H9 (cell line): ENCODE data around the gene KRTAP4-9. TPM values are rescaled to one million over a fixed set of nuclear protein-coding genes. Genes with fewer than 3 reads are reported as not detected.

Experiments
- DNase-seq: peaks from one replicate; pipeline ENCODE4 v3.0.0-alpha.2; 2017
- H2AFZ ChIP-seq: one replicate; pipeline ENCODE4 v1.6.1; 2013; ENCODE audit warnings: mild to moderate bottlenecking, low read length, control low read depth, moderate library complexity
- H2AK5ac ChIP-seq: 2 replicates; pipeline ENCODE4 v1.6.1; 2013; ENCODE audit warnings: low read length, control low read depth, mixed read lengths; ENCODE audit not compliant: insufficient read length
- H2BK120ac ChIP-seq: one replicate; pipeline ENCODE4 v1.6.1; 2013; ENCODE audit warnings: low read depth, mild to moderate bottlenecking, low read length, control low read depth, inconsistent platforms; ENCODE audit not compliant: poor library complexity, severe bottlenecking
- H2BK12ac ChIP-seq: 2 replicates; pipeline ENCODE4 v1.6.1; 2013; ENCODE audit warnings: low read length, control low read depth, mixed read lengths, low read depth; ENCODE audit not compliant: insufficient read length
- H2BK15ac ChIP-seq: 2 replicates; pipeline ENCODE4 v1.6.1; 2013; ENCODE audit warnings: low read depth, low read length, control low read depth
- H2BK20ac ChIP-seq: one replicate; pipeline ENCODE4 v1.6.1; 2013; ENCODE audit warnings: low read depth, mild to moderate bottlenecking, low read length, control low read depth, inconsistent platforms; ENCODE audit not compliant: poor library complexity, severe bottlenecking
- H2BK5ac ChIP-seq: 2 replicates; pipeline ENCODE4 v1.6.1; 2013; ENCODE audit warnings: low read length, control low read depth, mixed read lengths; ENCODE audit not compliant: insufficient read length
- H3K14ac ChIP-seq: 2 replicates; pipeline ENCODE4 v1.6.1; 2013; ENCODE audit warnings: low read length, control low read depth; ENCODE audit not compliant: insufficient read depth
- H3K18ac ChIP-seq: 2 replicates; pipeline ENCODE4 v1.6.1; 2013; ENCODE audit warnings: low read depth, mild to moderate bottlenecking, mixed read lengths, low read length, control low read depth; ENCODE audit not compliant: insufficient read length
- H3K23ac ChIP-seq: 2 replicates; pipeline ENCODE4 v1.6.1; 2013; ENCODE audit warnings: low read length, control low read depth, mixed read lengths, low read depth; ENCODE audit not compliant: insufficient read length
- H3K23me2 ChIP-seq: 2 replicates; pipeline ENCODE4 v1.6.1; 2013; ENCODE audit warnings: low read depth, mild to moderate bottlenecking, mixed read lengths, low read length, control low read depth; ENCODE audit not compliant: insufficient read length, poor library complexity, severe bottlenecking
- H3K27ac ChIP-seq: 2 replicates; pipeline ENCODE4 v1.5.1; 2013; ENCODE audit warnings: low read length, control low read depth, mixed read lengths, low read depth; ENCODE audit not compliant: insufficient read length
- H3K27me3 ChIP-seq: 2 replicates; pipeline ENCODE4 v1.6.1; 2013; ENCODE audit warnings: low read length, control low read depth, inconsistent platforms; ENCODE audit not compliant: insufficient read depth
- H3K4ac ChIP-seq: 2 replicates; pipeline ENCODE4 v1.6.1; 2013; ENCODE audit warnings: low read depth, mild to moderate bottlenecking, control low read depth, inconsistent platforms, low read length, moderate library complexity
- H3K4me1 ChIP-seq: 2 replicates; pipeline ENCODE4 v1.6.1; 2013; ENCODE audit warnings: low read length, control low read depth, inconsistent platforms; ENCODE audit not compliant: insufficient read depth
- H3K4me2 ChIP-seq: 2 replicates; pipeline ENCODE4 v1.6.1; 2013; ENCODE audit warnings: low read length, control low read depth, mixed read lengths; ENCODE audit not compliant: insufficient read length, insufficient read depth
- H3K56ac ChIP-seq: 2 replicates; pipeline ENCODE4 v1.6.1; 2013; ENCODE audit warnings: low read depth, mild to moderate bottlenecking, mixed read lengths, low read length, control low read depth; ENCODE audit not compliant: insufficient read length
- H3K79me1 ChIP-seq: 2 replicates; pipeline ENCODE4 v1.6.1; 2013; ENCODE audit warnings: low read depth, mild to moderate bottlenecking, moderate library complexity, low read length, control low read depth, inconsistent platforms; ENCODE audit not compliant: insufficient read depth, poor library complexity, severe bottlenecking
- H3K79me2 ChIP-seq: 2 replicates; pipeline ENCODE4 v1.6.1; 2013; ENCODE audit warnings: low read length, control low read depth, inconsistent platforms; ENCODE audit not compliant: insufficient read depth
- H3K9ac ChIP-seq: 2 replicates; pipeline ENCODE4 v1.6.1; 2013; ENCODE audit warnings: low read length, control low read depth, mixed read lengths; ENCODE audit not compliant: insufficient read length; ENCODE audit errors: extremely low read depth
- H3K9me3 ChIP-seq: one replicate; pipeline ENCODE4 v1.6.1; 2013; ENCODE audit warnings: low read depth, low read length, inconsistent platforms; ENCODE audit not compliant: control insufficient read depth
- H3T11ph ChIP-seq: one replicate; pipeline ENCODE4 v1.6.1; 2013; ENCODE audit warnings: mild to moderate bottlenecking, low read length, control low read depth, inconsistent platforms
- H4K20me1 ChIP-seq: one replicate; pipeline ENCODE4 v1.6.1; 2013; ENCODE audit not compliant: control insufficient read depth, insufficient read length, insufficient read depth
- H4K5ac ChIP-seq: 2 replicates; pipeline ENCODE4 v1.6.1; 2013; ENCODE audit warnings: low read depth, mild to moderate bottlenecking, mixed read lengths, low read length, control low read depth; ENCODE audit not compliant: insufficient read length
- H4K8ac ChIP-seq: replicated peaks from 2 replicates; pipeline ENCODE4 v1.6.1; 2013; ENCODE audit warnings: low read length, control low read depth, mixed read lengths, low read depth; ENCODE audit not compliant: insufficient read length
- H4K91ac ChIP-seq: 2 replicates; pipeline ENCODE4 v1.6.1; 2013; ENCODE audit warnings: low read depth, mild to moderate bottlenecking, moderate library complexity, mixed read lengths, low read length, control low read depth; ENCODE audit not compliant: insufficient read length
- H3K27ac Mint-ChIP-seq, 3 experiments: 2 replicates in 2 of 3; 3 replicates in 1 of 3; pipeline ENCODE4 v1.8.0; 2020 to 2021; ENCODE audit warnings: mixed read lengths in 3 of 3, mild to moderate bottlenecking in 1 of 3, moderate library complexity in 1 of 3
- H3K27me3 Mint-ChIP-seq: 2 replicates; pipeline ENCODE4 v1.8.0; 2021; ENCODE audit warnings: low read depth, mild to moderate bottlenecking, moderate library complexity, mixed read lengths
- H3K36me3 Mint-ChIP-seq, 3 experiments: 2 replicates in 2 of 3; 3 replicates in 1 of 3; pipeline ENCODE4 v1.8.0; 2020 to 2021; ENCODE audit warnings: low read depth in 3 of 3, mixed read lengths in 3 of 3; ENCODE audit not compliant: insufficient read depth in 1 of 3
- H3K4me1 Mint-ChIP-seq, 2 experiments: 2 replicates each; pipeline ENCODE4 v1.8.0; 2020; ENCODE audit warnings: mixed read lengths in 2 of 2
- H3K4me3 Mint-ChIP-seq, 2 experiments: 2 replicates in 1 of 2; 3 replicates in 1 of 2; pipeline ENCODE4 v1.8.0; 2020 to 2021; ENCODE audit warnings: mild to moderate bottlenecking in 2 of 2, mixed read lengths in 2 of 2, moderate library complexity in 1 of 2
- H3K9me3 Mint-ChIP-seq, 2 experiments: 2 replicates in 1 of 2; 3 replicates in 1 of 2; pipeline ENCODE4 v1.8.0; 2020; ENCODE audit warnings: mild to moderate bottlenecking in 2 of 2, mixed read lengths in 2 of 2, moderate library complexity in 1 of 2
- CTCF ChIP-seq: fragments of 200-600 bp; sonication (generic); conservative IDR thresholded peaks from 3 replicates; pipeline ENCODE4 v1.8.0; 2021; ENCODE audit warnings: antibody characterized with exemption, mild to moderate bottlenecking
- WGBS: extraction: QIAGEN DNeasy Blood & Tissue Kit; methylation state at CpG from one replicate; pipeline ENCODE4 v1.1.7; 2013; ENCODE audit warnings: missing lambda C conversion rate, low lambda C conversion rate, mixed read lengths; ENCODE audit not compliant: insufficient read length; ENCODE audit errors: extremely low coverage; 5-methylcytosine and 5-hydroxymethylcytosine counted together
- total RNA-seq: library from RNA; stranded (reverse); gene quantifications from 2 replicates; pipeline ENCODE4 v1.2.1, GENCODE V29; 2021

KRTAP4-9 gene
- total RNA-seq, 1 experiment from 2014 or later: not detected

- Histone ChIP-seq H4K5ac (no peak overlapping the region), H4K20me1 (no peaks in the 10 kb centered on the region), H3K23me2 (no peaks in the 10 kb centered on the region), H2BK120ac (no peak overlapping the region), H3K9ac (no peak overlapping the region), H3K27me3 (no peaks in the 10 kb centered on the region), H2AK5ac (no peak overlapping the region), H3K4me2 (no peak overlapping the region), H3T11ph (no peak overlapping the region), H3K79me2 (no peaks in the 10 kb centered on the region), H3K14ac (no peak overlapping the region), H3K23ac (no peak overlapping the region), H3K18ac (no peak overlapping the region), H3K4me1 (no peaks in the 10 kb centered on the region), H2BK12ac (no peak overlapping the region), H2BK15ac (no peak overlapping the region), H4K8ac (no peak overlapping the region), H3K79me1 (no peaks in the 10 kb centered on the region), H2BK5ac (no peak overlapping the region), H2BK20ac (no peak overlapping the region), H3K56ac (no peak overlapping the region), H3K27ac (no peak overlapping the region), H3K9me3 (no peaks in the 10 kb centered on the region), H3K4ac (no peak overlapping the region), H2AFZ (no peak overlapping the region), H4K91ac (no peak overlapping the region)
- Mint-ChIP-seq H3K27me3 (peaks cover 2% of the 10 kb centered on the region; the same call in 1 of the 2 replicates), H3K4me1 (peaks cover 2 to 5% of the 10 kb centered on the region in 2 experiments), H3K9me3 (no peaks in the 10 kb centered on the region), H3K4me3 (no peak overlapping the region), H3K27ac (no peak overlapping the region), H3K36me3 (no peaks in the 10 kb centered on the region; a peak in 1 of 7 replicates)
- DNase-seq: no peak
- no peak for TF ChIP-seq CTCF
- WGBS: no CpG with 5 or more reads among the region's 2 CpGs
Observed at GRCh38 chr17:41153856-41154255, 48.7 kb downstream of the KRTAP4-9 start.

Other genes starting within 250 kb of the KRTAP4-9 start
- not detected in 2 replicates for gene KRT12, start 238.2 kb upstream of the KRTAP4-9 start, total RNA-seq
- gene KRT20, start 220.1 kb upstream of the KRTAP4-9 start, total RNA-seq: not detected in 2 replicates
- gene KRT23, start 167.7 kb upstream of the KRTAP4-9 start, total RNA-seq: not detected in 2 replicates
- gene KRT39, start 138.4 kb upstream of the KRTAP4-9 start, total RNA-seq: not detected in 2 replicates
- not detected in 2 replicates for gene KRT40, start 121.1 kb upstream of the KRTAP4-9 start, total RNA-seq
- not detected in 2 replicates for gene KRTAP3-3, start 111.2 kb upstream of the KRTAP4-9 start, total RNA-seq
- not detected in 2 replicates for gene KRTAP3-2, start 105.5 kb upstream of the KRTAP4-9 start, total RNA-seq
- not detected in 2 replicates for gene KRTAP3-1, start 96.3 kb upstream of the KRTAP4-9 start, total RNA-seq
- not detected in 2 replicates for gene KRTAP1-5, start 78.2 kb upstream of the KRTAP4-9 start, total RNA-seq
- gene KRTAP1-4, start 75.2 kb upstream of the KRTAP4-9 start, total RNA-seq: not detected in 2 replicates
- gene KRTAP1-3, start 70.5 kb upstream of the KRTAP4-9 start, total RNA-seq: not detected in 2 replicates
- gene KRTAP1-1, start 63.9 kb upstream of the KRTAP4-9 start, total RNA-seq: not detected in 2 replicates
- gene KRTAP2-1, start 58.1 kb upstream of the KRTAP4-9 start, total RNA-seq: not detected in 2 replicates
- gene KRTAP2-2, start 50.2 kb upstream of the KRTAP4-9 start, total RNA-seq: not detected in 2 replicates
- not detected in 2 replicates for gene KRTAP2-3, start 45.3 kb upstream of the KRTAP4-9 start, total RNA-seq
- gene KRTAP2-4, start 39.5 kb upstream of the KRTAP4-9 start, total RNA-seq: not detected in 2 replicates
- gene KRTAP4-7, start 21.2 kb upstream of the KRTAP4-9 start, total RNA-seq: not detected in 2 replicates
- gene KRTAP4-8, start 7.2 kb upstream of the KRTAP4-9 start, total RNA-seq: not detected in 2 replicates
- not detected in 2 replicates for gene KRTAP4-16, start 3.2 kb upstream of the KRTAP4-9 start, total RNA-seq
- not detected in 2 replicates for gene KRTAP4-11, start 13.0 kb downstream of the KRTAP4-9 start, total RNA-seq
- gene KRTAP4-12, start 18.8 kb downstream of the KRTAP4-9 start, total RNA-seq: not detected in 2 replicates
- gene KRTAP4-6, start 35.2 kb downstream of the KRTAP4-9 start, total RNA-seq: not detected in 2 replicates
- not detected in 2 replicates for gene KRTAP4-5, start 44.4 kb downstream of the KRTAP4-9 start, total RNA-seq
- gene KRTAP4-4, start 55.4 kb downstream of the KRTAP4-9 start, total RNA-seq: not detected in 2 replicates
- not detected in 2 replicates for gene KRTAP4-3, start 62.8 kb downstream of the KRTAP4-9 start, total RNA-seq
- not detected in 2 replicates for gene KRTAP4-2, start 72.8 kb downstream of the KRTAP4-9 start, total RNA-seq
- not detected in 2 replicates for gene KRTAP4-1, start 79.5 kb downstream of the KRTAP4-9 start, total RNA-seq
- gene KRTAP9-1, start 84.5 kb downstream of the KRTAP4-9 start, total RNA-seq: not detected in 2 replicates
- gene KRTAP9-2, start 121.3 kb downstream of the KRTAP4-9 start, total RNA-seq: not detected in 2 replicates
- gene KRTAP9-3, start 127.1 kb downstream of the KRTAP4-9 start, total RNA-seq: not detected in 2 replicates
- gene KRTAP9-8, start 132.6 kb downstream of the KRTAP4-9 start, total RNA-seq: not detected in 2 replicates
- not detected in 2 replicates for gene KRTAP9-4, start 144.3 kb downstream of the KRTAP4-9 start, total RNA-seq
- gene KRTAP9-9, start 150.0 kb downstream of the KRTAP4-9 start, total RNA-seq: not detected in 2 replicates
- not detected in 2 replicates for gene KRTAP9-6, start 160.0 kb downstream of the KRTAP4-9 start, total RNA-seq
- gene KRTAP9-7, start 170.3 kb downstream of the KRTAP4-9 start, total RNA-seq: not detected in 2 replicates
- gene KRTAP29-1, start 197.5 kb downstream of the KRTAP4-9 start, total RNA-seq: not detected in 2 replicates
- gene KRTAP16-1, start 203.9 kb downstream of the KRTAP4-9 start, total RNA-seq: not detected in 2 replicates
- not detected in 2 replicates for gene KRTAP17-1, start 210.3 kb downstream of the KRTAP4-9 start, total RNA-seq
- gene KRT33A, start 245.4 kb downstream of the KRTAP4-9 start, total RNA-seq: not detected in 2 replicates